Esophagus squamous epithelium (tissue), 4 donors: ENCODE results near the gene COX15.

Source experiments
- CTCF ChIP-seq, 6 experiments: fragments of 450-650 bp in 4 of 6; fragments of 200-600 bp in 2 of 6; sonication (generic) in 2 of 6; IDR thresholded peaks; one replicate each; pipeline ENCODE4 v1.5.1; 2016 to 2019; ENCODE audit warnings: antibody characterized with exemption in 6 of 6, mild to moderate bottlenecking in 4 of 6, moderate library complexity in 4 of 6
- POLR2A ChIP-seq, 4 donors: fragments of 450-650 bp; IDR thresholded peaks; one replicate each; pipeline ENCODE4 v1.6.1; 2017; ENCODE audit warnings: antibody characterized with exemption in 4 of 4, mild to moderate bottlenecking in 4 of 4, moderate library complexity in 3 of 4

- TF ChIP-seq CTCF (IDR thresholded peaks at IDR 0.05) (no peak), POLR2A (IDR thresholded peaks at IDR 0.05) (no peak)
Observed at GRCh38 chr10:99779335-99779734, 47.4 kb upstream of the COX15 start.
